ENCODE data around the gene USP6.
"Not testable (repeated sequence)": the region's sequence is repeated elsewhere in the genome, so short reads cannot be mapped to it uniquely, and the experiment has no call there.

USP6 gene

DNA sequence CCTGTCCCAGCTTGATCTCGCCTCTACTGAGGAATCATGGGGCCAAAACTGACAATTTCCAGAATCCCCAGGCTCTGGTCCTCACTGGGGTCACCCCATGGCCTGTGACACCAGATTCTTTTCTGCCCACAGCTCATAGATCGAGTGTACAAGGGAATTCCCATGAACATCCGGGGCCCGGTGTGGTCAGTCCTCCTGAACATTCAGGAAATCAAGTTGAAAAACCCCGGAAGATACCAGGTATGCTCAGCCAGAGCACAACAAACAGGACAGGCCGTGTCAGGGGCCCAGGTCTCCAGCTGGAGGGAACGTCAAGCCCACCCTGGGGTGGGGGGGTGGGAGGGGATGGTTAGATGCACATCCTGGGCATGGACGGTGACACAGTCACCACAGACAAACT lies 17.5 kb downstream of the USP6 start:
- no peak overlapping the region for H3K27ac ChIP-seq
- TF ChIP-seq, protein P1, sequence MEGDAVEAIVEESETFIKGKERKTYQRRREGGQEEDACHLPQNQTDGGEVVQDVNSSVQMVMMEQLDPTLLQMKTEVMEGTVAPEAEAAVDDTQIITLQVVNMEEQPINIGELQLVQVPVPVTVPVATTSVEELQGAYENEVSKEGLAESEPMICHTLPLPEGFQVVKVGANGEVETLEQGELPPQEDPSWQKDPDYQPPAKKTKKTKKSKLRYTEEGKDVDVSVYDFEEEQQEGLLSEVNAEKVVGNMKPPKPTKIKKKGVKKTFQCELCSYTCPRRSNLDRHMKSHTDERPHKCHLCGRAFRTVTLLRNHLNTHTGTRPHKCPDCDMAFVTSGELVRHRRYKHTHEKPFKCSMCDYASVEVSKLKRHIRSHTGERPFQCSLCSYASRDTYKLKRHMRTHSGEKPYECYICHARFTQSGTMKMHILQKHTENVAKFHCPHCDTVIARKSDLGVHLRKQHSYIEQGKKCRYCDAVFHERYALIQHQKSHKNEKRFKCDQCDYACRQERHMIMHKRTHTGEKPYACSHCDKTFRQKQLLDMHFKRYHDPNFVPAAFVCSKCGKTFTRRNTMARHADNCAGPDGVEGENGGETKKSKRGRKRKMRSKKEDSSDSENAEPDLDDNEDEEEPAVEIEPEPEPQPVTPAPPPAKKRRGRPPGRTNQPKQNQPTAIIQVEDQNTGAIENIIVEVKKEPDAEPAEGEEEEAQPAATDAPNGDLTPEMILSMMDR (conservative IDR thresholded peaks at IDR 0.05) = no peak

GRCh38 chr17:5133961-5134360 lies 18.1 kb downstream of the USP6 start:
- not testable (repeated sequence) for H3K27ac ChIP-seq

DNA sequence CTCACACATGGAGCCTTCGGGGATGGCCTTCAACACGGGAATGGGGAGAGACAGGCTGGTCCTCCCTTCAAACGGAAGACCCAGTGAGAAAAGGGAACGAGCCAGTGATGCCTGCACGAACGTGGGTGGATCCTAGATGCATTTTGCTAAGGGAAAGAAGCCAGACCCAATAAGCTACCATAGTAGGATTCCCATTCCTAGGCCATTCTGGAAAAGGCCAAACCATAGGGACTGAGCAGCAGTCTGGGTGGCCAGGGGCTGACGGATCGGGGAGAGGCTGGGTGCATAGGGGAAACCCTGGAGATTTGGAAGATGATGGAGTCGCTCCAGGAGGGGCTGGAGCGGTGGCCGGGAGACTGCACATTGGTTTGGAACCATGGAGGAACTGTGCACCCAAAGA lies 18.7 kb downstream of the USP6 start:
- H3K27ac ChIP-seq = not testable (repeated sequence)

- not testable (repeated sequence) for H3K27ac ChIP-seq
Measured at GRCh38 chr17:5135131-5135712, 19.4 kb downstream of the USP6 start.

DNA sequence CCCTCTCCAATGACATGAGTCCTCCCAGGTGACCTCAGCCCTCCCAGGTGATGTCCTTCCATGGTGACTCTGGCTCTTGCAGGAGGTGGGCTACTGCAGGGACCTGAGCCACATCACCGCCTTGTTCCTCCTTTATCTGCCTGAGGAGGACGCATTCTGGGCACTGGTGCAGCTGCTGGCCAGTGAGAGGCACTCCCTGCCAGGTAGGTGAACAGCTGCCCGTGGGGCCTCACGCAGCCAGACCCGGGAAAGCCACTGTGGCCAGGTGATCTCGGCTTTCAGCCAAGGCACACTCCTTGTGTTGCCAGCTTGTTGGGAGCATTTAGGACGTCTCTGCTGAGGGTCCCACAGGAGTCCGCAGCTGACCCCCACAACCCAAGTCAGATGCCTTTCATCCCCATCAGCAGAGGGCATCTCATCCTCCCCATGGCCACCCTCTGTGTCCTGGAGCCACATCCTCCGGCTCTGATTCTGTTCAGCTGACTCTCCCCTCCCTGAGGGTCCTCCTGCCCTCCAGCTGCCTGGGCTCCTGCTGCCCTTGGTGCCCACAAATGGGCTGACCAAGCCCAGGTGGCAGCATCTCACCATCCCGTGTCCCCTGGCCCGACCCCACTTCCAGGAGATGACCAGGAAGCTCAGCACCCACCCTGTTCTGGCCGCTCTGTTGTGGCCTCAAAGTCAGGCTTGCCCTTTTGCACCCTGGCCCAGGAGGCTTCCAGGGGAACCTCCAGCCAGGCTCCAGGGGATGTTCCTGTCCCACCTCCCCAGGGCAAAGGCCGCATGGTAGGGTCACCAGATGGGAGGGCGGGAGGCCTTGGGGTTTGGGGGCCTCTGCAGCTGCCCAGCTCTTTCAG lies 20.1 kb downstream of the USP6 start:
- H3K27ac ChIP-seq = no peak overlapping the region
- TF ChIP-seq, protein P1 (conservative IDR thresholded peaks at IDR 0.05) = no peak

DNA sequence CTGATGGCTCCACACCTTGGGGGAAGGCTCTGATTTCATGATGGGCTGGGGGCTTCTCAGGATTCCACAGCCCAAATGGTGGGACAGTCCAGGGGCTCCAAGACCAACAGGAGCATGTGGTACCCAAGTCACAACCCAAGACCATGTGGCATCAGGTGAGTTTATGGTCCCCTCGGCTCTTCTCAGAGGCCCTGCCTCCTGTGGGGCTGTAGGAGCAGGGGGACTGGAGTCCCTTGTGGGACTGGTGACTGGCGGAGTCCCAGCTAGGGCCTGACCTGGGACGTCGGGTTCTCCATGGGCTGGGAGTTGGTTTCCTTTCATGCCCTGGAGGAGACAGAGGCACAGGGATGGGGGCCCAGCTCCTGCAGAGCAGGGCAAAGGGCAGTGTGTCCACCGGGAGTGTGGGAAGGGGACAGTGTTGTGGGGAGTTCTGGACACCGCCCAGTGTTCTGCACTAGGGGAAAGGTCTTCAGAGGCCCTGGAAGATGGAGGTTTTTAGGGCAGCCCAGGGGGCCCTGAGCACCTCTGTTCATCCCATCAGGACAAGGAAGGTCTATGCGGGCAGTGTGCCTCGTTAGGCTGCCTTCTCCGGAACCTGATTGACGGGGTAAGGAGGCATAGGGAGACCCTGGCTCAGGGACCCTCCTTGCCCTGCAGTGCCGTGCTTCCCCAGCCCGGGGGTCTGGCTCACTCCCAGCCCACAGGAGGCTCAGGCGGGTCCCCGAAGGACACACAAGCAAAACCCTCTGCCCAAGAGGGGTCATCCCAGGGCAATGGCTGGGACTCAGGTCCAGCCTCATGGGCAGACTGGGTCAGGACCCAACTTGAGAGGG lies 21.0 kb downstream of the USP6 start:
- H3K27ac ChIP-seq = not testable (repeated sequence)

- not testable (repeated sequence) for H3K27ac ChIP-seq
Measured at GRCh38 chr17:5137511-5138197, 21.8 kb downstream of the USP6 start.

- H3K27ac ChIP-seq = not testable (repeated sequence)
Measured at GRCh38 chr17:5138198-5138544, 22.3 kb downstream of the USP6 start.

DNA sequence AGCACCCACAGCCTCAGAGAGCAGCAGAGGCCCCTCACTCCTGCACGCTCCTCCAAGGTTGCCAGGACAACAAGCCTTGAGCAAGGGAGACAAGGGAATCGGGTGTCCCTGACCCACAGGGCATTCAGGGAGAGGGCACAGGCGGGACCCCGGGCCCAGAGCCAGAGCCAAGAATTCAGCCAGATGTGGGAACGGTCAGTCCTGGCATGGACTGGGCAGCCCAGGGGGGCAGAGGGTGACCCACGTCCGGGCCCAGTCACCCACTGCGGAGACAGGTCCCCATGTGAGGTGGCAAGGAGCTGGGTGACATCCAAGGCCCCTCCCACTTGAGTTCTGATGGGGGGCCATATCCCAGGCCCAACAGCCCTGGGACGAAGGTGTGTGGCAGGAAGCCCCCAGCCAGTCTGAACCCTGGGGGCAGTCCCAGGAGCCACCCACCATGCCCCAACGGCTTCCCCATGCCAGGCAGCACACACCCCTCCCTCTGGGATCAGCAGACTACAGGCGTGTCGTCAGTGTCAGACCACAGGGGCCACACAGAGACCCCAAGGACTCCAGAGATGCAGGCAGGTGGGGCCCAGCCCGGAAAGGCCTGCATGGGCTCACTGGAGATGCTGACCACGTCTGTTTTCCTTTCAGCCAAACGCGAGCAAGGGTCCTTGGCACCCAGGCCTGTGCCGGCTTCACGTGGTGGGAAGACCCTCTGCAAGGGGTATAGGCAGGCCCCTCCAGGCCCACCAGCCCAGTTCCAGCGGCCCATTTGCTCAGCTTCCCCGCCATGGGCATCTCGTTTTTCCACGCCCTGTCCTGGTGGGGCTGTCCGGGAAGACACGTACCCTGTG lies 23.0 kb downstream of the USP6 start:
- TF ChIP-seq, protein P1 (conservative IDR thresholded peaks at IDR 0.05) = no peak
- no peak overlapping the region for H3K27ac ChIP-seq

DNA sequence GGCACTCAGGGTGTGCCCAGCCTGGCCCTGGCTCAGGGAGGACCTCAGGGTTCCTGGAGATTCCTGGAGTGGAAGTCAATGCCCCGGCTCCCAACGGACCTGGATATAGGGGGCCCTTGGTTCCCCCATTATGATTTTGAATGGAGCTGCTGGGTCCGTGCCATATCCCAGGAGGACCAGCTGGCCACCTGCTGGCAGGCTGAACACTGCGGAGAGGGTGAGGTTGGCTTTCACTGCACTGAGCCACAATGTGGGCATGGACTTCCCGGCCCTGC lies 23.6 kb downstream of the USP6 start:
- no peak overlapping the region for H3K27ac ChIP-seq
- TF ChIP-seq, protein P1 (conservative IDR thresholded peaks at IDR 0.05) = no peak

GRCh38 chr17:5142877-5143276 lies 27.0 kb downstream of the USP6 start:
- H3K27ac ChIP-seq = not testable (repeated sequence)

GRCh38 chr17:5146122-5146521 lies 30.3 kb downstream of the USP6 start:
- H3K27ac ChIP-seq = not testable (repeated sequence)

GRCh38 chr17:5160702-5161101 lies 44.9 kb downstream of the USP6 start:
- not testable (repeated sequence) for H3K27ac ChIP-seq

DNA sequence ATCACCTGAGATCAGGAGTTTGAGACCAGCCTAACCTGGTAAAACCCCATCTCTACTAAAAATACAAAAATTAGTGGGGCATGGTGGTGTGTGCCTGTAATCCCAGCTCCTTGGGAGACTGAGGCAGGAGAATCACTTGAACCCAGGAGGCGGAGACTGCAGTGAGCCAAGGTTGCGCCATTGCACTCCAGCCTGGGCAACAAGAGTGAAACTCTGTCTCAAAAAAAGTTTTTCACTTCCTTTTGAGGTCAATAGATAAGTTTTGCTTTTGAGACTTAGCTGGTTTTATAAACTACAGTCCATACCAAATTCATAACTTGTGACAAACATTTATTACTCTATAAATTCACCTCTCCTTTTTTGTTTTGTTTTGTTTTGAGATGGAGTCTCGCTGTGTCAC lies 46.0 kb downstream of the USP6 start:
- not testable (repeated sequence) for H3K27ac ChIP-seq
